Measurements from ENCODE around the gene RHO. TPM values are rescaled to one million over a fixed set of nuclear protein-coding genes. Genes with fewer than 3 reads are reported as not detected.
A peak's percentile ranks its signal among the peaks of the same experiment; 100 is the strongest.

RHO gene
- total RNA-seq, 1 experiment from 2014 or later = not detected

DNA sequence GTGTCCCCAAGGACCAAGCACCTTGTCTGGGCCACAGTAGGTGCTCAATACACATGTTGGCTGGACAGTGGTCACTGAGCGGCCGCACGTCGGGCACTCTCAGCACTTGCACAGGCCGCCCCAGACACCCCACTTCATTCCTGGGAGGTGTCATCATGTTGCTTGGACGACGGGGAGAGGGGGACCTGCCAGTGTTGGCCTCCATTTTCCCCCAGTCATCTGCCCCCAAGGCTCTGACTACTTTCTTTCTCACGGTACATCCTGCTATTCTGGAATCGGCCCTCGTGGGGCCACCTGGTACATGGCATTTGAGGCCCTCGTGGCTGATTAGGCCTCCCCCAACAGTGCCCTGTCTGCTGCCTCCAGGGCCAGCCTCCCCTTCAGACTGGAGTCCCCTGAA, 1.2 kb upstream of the RHO start:
- Histone ChIP-seq H3K18ac (ENCODE audit: insufficient read length, low read depth, low read length) (no peak overlapping the region), H3K4me2 (ENCODE audit: insufficient read depth, insufficient read length, low read length) (no peak overlapping the region), H4K20me1 (ENCODE audit: control insufficient read depth, insufficient read depth, insufficient read length) (no peaks in the 10 kb centered on the region), H3K56ac (ENCODE audit: insufficient read length, low read depth, low read length) (no peak overlapping the region), H3K79me2 (ENCODE audit: insufficient read depth, low read length) (no peaks in the 10 kb centered on the region), H2BK20ac (ENCODE audit: low read depth, low read length, poor library complexity, severe bottlenecking) (no peak overlapping the region), H3K4me1 (ENCODE audit: insufficient read depth, low read length) (peaks cover 13% of the 10 kb centered on the region; the same call in 1 of the 2 replicates), H2BK15ac (ENCODE audit: low read depth, low read length) (no peak overlapping the region), H2AFZ (ENCODE audit: low read length) (no peak overlapping the region), H2AK5ac (ENCODE audit: insufficient read length, low read length) (no peak overlapping the region), H2BK5ac (ENCODE audit: insufficient read length, low read length) (no peak overlapping the region), H3K4ac (ENCODE audit: low read depth, low read length) (no peak overlapping the region), H3K27ac (ENCODE audit: insufficient read length, low read depth, low read length) (no peak overlapping the region), H3T11ph (ENCODE audit: low read length) (no peak overlapping the region), H3K14ac (ENCODE audit: insufficient read depth, low read length) (no peak overlapping the region), H4K91ac (ENCODE audit: insufficient read length, low read depth, low read length) (no peak overlapping the region), H3K9me3 (ENCODE audit: control insufficient read depth, low read depth, low read length) (no peaks in the 10 kb centered on the region), H2BK120ac (ENCODE audit: low read depth, low read length, poor library complexity, severe bottlenecking) (no peak overlapping the region), H3K9ac (ENCODE audit: extremely low read depth, insufficient read length, low read length) (no peak overlapping the region), H3K23me2 (ENCODE audit: insufficient read length, low read depth, low read length, poor library complexity, severe bottlenecking) (no peaks in the 10 kb centered on the region), H3K23ac (ENCODE audit: insufficient read length, low read depth, low read length) (no peak overlapping the region), H4K8ac (replicated peaks; ENCODE audit: insufficient read length, low read depth, low read length) (no peak overlapping the region), H3K79me1 (ENCODE audit: insufficient read depth, low read depth, low read length, poor library complexity, severe bottlenecking) (no peaks in the 10 kb centered on the region), H2BK12ac (ENCODE audit: insufficient read length, low read depth, low read length) (no peak overlapping the region), H3K27me3 (ENCODE audit: insufficient read depth, low read length) (no peaks in the 10 kb centered on the region), H4K5ac (ENCODE audit: insufficient read length, low read depth, low read length) (no peak overlapping the region)
- TF ChIP-seq, protein P1, sequence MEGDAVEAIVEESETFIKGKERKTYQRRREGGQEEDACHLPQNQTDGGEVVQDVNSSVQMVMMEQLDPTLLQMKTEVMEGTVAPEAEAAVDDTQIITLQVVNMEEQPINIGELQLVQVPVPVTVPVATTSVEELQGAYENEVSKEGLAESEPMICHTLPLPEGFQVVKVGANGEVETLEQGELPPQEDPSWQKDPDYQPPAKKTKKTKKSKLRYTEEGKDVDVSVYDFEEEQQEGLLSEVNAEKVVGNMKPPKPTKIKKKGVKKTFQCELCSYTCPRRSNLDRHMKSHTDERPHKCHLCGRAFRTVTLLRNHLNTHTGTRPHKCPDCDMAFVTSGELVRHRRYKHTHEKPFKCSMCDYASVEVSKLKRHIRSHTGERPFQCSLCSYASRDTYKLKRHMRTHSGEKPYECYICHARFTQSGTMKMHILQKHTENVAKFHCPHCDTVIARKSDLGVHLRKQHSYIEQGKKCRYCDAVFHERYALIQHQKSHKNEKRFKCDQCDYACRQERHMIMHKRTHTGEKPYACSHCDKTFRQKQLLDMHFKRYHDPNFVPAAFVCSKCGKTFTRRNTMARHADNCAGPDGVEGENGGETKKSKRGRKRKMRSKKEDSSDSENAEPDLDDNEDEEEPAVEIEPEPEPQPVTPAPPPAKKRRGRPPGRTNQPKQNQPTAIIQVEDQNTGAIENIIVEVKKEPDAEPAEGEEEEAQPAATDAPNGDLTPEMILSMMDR (conservative IDR thresholded peaks at IDR 0.05) = no peak
- H3K9me3 Mint-ChIP-seq = no peaks in the 10 kb centered on the region
- H3K27me3 Mint-ChIP-seq (ENCODE audit: low read depth) = peaks cover 8% of the 10 kb centered on the region
- H3K4me3 Mint-ChIP-seq = no peak overlapping the region
- no CpG with 5 or more reads among the region's 11 CpGs for WGBS (ENCODE audit: extremely low coverage, insufficient read length, low lambda C conversion rate)
- H3K27ac Mint-ChIP-seq = peak overlapping the region in 1 of 3 experiments; percentile 74; a peak in 1 of 7 replicates
- DNase-seq = no peak
- H3K4me1 Mint-ChIP-seq = peaks cover 30 to 37% of the 10 kb centered on the region in 2 experiments
- H3K36me3 Mint-ChIP-seq (ENCODE audit: insufficient read depth in 1 of 3, low read depth in 3 of 3) = no peaks in the 10 kb centered on the region; a peak in 1 of 7 replicates
